B cell (primary cell): ENCODE results near the gene SMARCA4. TPM values are rescaled to one million over a fixed set of nuclear protein-coding genes. Genes with fewer than 3 reads are reported as not detected.

Experiments used
- ATAC-seq: fragments of 200-7000 bp; cut with Tn5 transposase; one replicate; pipeline ENCODE4 v1.10.0; 2021; ENCODE audit warnings: low read depth, mild to moderate bottlenecking, moderate number of reproducible peaks, moderate library complexity
- CTCF ChIA-PET: fragments of 350-600 bp; sonication (Branson Sonifier 250); formaldehyde crosslinking; loops from one replicate; lab custom pipeline; 2021; ENCODE audit warnings: antibody characterized with exemption, inconsistent platforms; lab: Charles Lee
- POLR2A ChIA-PET: fragments of 350-600 bp; sonication (Branson Sonifier 250); formaldehyde crosslinking; loops from one replicate; lab custom pipeline; 2021; ENCODE audit warnings: antibody characterized with exemption; lab: Charles Lee
- DNase-seq: peaks from one replicate; pipeline ENCODE4 v3.0.0; 2013
- H2AFZ ChIP-seq: 2 replicates; pipeline ENCODE4 v1.6.1; 2012; ENCODE audit warnings: mild to moderate bottlenecking, low read depth, low read length; ENCODE audit not compliant: insufficient read depth, poor library complexity, severe bottlenecking
- H3K27ac ChIP-seq, 2 donors: 1 replicate in 1 of 2; 2 replicates in 1 of 2; pipeline ENCODE4 v1.5.1; 2012 to 2013; ENCODE audit warnings: low read length in 2 of 2, mild to moderate bottlenecking in 2 of 2, moderate library complexity in 1 of 2
- H3K27me3 ChIP-seq, 4 experiments: fragments of 200-600 bp in 1 of 4; sonication (generic) in 1 of 4; replicated peaks in 1 of 4; 1 replicate in 2 of 4; 2 replicates in 2 of 4; pipeline versions ENCODE4 v1.6.1 to v1.7.0; 2013 to 2016; ENCODE audit warnings: low read length in 3 of 4, mild to moderate bottlenecking in 2 of 4, mixed read lengths in 1 of 4, moderate library complexity in 1 of 4; ENCODE audit not compliant: insufficient read depth in 4 of 4, control insufficient read depth in 3 of 4; ENCODE audit errors: control extremely low read depth in 1 of 4
- H3K36me3 ChIP-seq, 2 experiments: replicated peaks in 1 of 2; 1 replicate in 1 of 2; 2 replicates in 1 of 2; pipeline versions ENCODE4 v1.6.1 to v1.7.1; 2013; ENCODE audit warnings: low read length in 1 of 2; ENCODE audit not compliant: insufficient read depth in 2 of 2, control insufficient read depth in 1 of 2; ENCODE audit errors: control extremely low read depth in 1 of 2, extremely low read depth in 1 of 2
- H3K4me1 ChIP-seq, 2 donors: fragments of 200-600 bp in 1 of 2; sonication (generic) in 1 of 2; 1 replicate in 1 of 2; 2 replicates in 1 of 2; pipeline versions ENCODE4 v1.5.1 to v1.6.1; 2013 to 2017; ENCODE audit warnings: low read length in 2 of 2; ENCODE audit not compliant: control insufficient read depth in 2 of 2, insufficient read depth in 2 of 2
- H3K4me2 ChIP-seq: replicated peaks from 2 replicates; pipeline ENCODE3; 2012; ENCODE audit warnings: mild to moderate bottlenecking, low read depth, low read length; ENCODE audit not compliant: poor library complexity, severe bottlenecking
- H3K4me3 ChIP-seq, 5 experiments: fragments of 200-600 bp in 1 of 5; sonication (generic) in 1 of 5; 1 replicate in 3 of 5; 2 replicates in 2 of 5; pipeline versions ENCODE4 v1.5.1 to v1.7.0; 2011 to 2016; ENCODE audit warnings: low read length in 4 of 5, mild to moderate bottlenecking in 4 of 5, low read depth in 2 of 5, control low read depth in 1 of 5, moderate library complexity in 1 of 5; ENCODE audit not compliant: insufficient read depth in 1 of 5; ENCODE audit errors: control extremely low read depth in 1 of 5, extremely low read depth in 1 of 5
- H3K79me2 ChIP-seq: fragments of 200-600 bp; sonication (generic); one replicate; pipeline ENCODE4 v1.6.0; 2016; ENCODE audit warnings: low read length; ENCODE audit not compliant: control insufficient read depth, insufficient read depth
- H3K9ac ChIP-seq: fragments of 200-600 bp; sonication (generic); 2 replicates; pipeline ENCODE4 v1.6.1; 2017; ENCODE audit warnings: mild to moderate bottlenecking, low read length, moderate library complexity
- H3K9me3 ChIP-seq, 3 donors: one replicate each; pipeline versions ENCODE4 v1.6.1 to v1.7.1; 2013; ENCODE audit warnings: low read length in 2 of 3; ENCODE audit not compliant: control insufficient read depth in 2 of 3, insufficient read depth in 1 of 3; ENCODE audit errors: control extremely low read depth in 1 of 3
- H4K20me1 ChIP-seq: 2 replicates; pipeline ENCODE4 v1.6.0; 2012; ENCODE audit warnings: mild to moderate bottlenecking, low read length; ENCODE audit not compliant: insufficient read depth, control insufficient read depth, poor library complexity, severe bottlenecking
- H3K27ac Mint-ChIP-seq: one replicate; pipeline ENCODE4 v1.8.0; 2021; ENCODE audit warnings: mixed read lengths
- H3K27me3 Mint-ChIP-seq: one replicate; pipeline ENCODE4 v1.8.0; 2021; ENCODE audit warnings: mixed read lengths
- H3K4me1 Mint-ChIP-seq: one replicate; pipeline ENCODE4 v1.8.0; 2021; ENCODE audit warnings: mixed read lengths
- H3K4me3 Mint-ChIP-seq: one replicate; pipeline ENCODE4 v1.8.0; 2021; ENCODE audit warnings: mixed read lengths
- H3K9me3 Mint-ChIP-seq: one replicate; pipeline ENCODE4 v1.8.0; 2022; ENCODE audit warnings: mixed read lengths; ENCODE audit not compliant: insufficient read depth
- EZH2 ChIP-seq: IDR thresholded peaks from 2 replicates; pipeline ENCODE4 v1.6.1; 2012; ENCODE audit warnings: borderline replicate concordance, low read depth, mild to moderate bottlenecking, moderate library complexity, low read length; ENCODE audit not compliant: insufficient read depth, poor library complexity, severe bottlenecking
- WGBS: methylation state at CpG from one replicate; pipeline ENCODE4 v1.1.5; 2013; ENCODE audit warnings: missing lambda C conversion rate; ENCODE audit not compliant: insufficient coverage; 5-methylcytosine and 5-hydroxymethylcytosine counted together
- intact Hi-C: fragments of 100-400 bp; cut with micrococcal nuclease; formaldehyde crosslinking; loops from one replicate; pipeline ENCODE4 v1.10.0; 2022
- polyA plus RNA-seq: library from polyadenylated mRNA; depleted of rRNA; stranded (reverse); fragments of >200 nt; gene quantifications from 2 replicates; pipeline ENCODE4 v1.2.3, GENCODE V29; 2012
- total RNA-seq, 2 donors: library from RNA; stranded (reverse); fragments of 120-200 nt in 1 of 2; gene quantifications; 1 replicate in 1 of 2; 2 replicates in 1 of 2; pipeline versions ENCODE4 v1.2.3 to v1.2.4, GENCODE V29; 2013 to 2022
- TF ChIP-seq, protein P1 (sequence below): fragments of 200-600 bp; IDR thresholded peaks from one replicate; pipeline ENCODE4 v1.8.0; 2022; ENCODE audit warnings: antibody characterized with exemption, mild to moderate bottlenecking

SMARCA4 gene
- total and polyA plus RNA-seq, 2 donors (not counting 1 experiment from before 2014, with no cell fraction given), result 49.7 to 82.3 TPM

DNA sequence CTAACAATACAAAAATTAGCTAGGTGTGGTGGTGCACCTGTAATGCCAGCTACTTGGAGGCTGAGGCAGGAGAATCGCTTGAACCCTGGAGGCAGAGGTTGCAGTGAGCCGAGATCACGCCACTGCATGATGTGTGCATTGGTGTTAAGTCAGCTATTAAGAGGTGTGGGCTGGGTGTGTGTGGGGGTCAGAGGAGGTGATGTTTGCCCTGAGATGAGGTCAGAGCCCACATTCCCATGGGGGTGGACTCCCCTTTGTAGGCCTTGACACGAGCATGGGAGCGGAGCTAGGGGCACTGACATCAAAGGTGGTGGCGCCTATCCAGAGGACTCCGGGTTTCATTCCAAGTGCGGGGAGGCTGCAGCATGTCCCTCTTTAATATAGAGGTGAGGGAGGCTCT lies 93.8 kb downstream of the SMARCA4 start:
- Mint-ChIP-seq H3K9me3 (no peaks in the 10 kb centered on the region), H3K27me3 (peaks cover 8% of the 10 kb centered on the region), H3K4me1 (peaks cover 43% of the 10 kb centered on the region), H3K4me3 (no peak overlapping the region), H3K27ac (no peak overlapping the region)
- ATAC-seq, result no peak
- Histone ChIP-seq H3K4me2 (no peak overlapping the region), H3K27me3 (peaks cover 0 to 47% (median 7%) of the 10 kb centered on the region in 4 experiments), H3K27ac (no peak overlapping the region), H3K9me3 (peaks cover 0 to 14% (median 0%) of the 10 kb centered on the region in 3 donors), H3K36me3 (peaks cover 0 to 17% of the 10 kb centered on the region in 2 experiments), H3K79me2 (peaks cover 19% of the 10 kb centered on the region), H2AFZ (no peak overlapping the region), H4K20me1 (peaks cover 72% of the 10 kb centered on the region), H3K9ac (no peak overlapping the region), H3K4me3 (no peak overlapping the region), H3K4me1 (peaks cover 46 to 51% of the 10 kb centered on the region in 2 donors)
- TF ChIP-seq, protein P1, sequence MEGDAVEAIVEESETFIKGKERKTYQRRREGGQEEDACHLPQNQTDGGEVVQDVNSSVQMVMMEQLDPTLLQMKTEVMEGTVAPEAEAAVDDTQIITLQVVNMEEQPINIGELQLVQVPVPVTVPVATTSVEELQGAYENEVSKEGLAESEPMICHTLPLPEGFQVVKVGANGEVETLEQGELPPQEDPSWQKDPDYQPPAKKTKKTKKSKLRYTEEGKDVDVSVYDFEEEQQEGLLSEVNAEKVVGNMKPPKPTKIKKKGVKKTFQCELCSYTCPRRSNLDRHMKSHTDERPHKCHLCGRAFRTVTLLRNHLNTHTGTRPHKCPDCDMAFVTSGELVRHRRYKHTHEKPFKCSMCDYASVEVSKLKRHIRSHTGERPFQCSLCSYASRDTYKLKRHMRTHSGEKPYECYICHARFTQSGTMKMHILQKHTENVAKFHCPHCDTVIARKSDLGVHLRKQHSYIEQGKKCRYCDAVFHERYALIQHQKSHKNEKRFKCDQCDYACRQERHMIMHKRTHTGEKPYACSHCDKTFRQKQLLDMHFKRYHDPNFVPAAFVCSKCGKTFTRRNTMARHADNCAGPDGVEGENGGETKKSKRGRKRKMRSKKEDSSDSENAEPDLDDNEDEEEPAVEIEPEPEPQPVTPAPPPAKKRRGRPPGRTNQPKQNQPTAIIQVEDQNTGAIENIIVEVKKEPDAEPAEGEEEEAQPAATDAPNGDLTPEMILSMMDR, result no peak
- WGBS, result 95% methylated on average over 7 of the region's 8 CpGs
- intact Hi-C loops, result no loop called here
- ChIA-PET POLR2A (no interaction called here), CTCF (no interaction called here)
- no peak for DNase-seq

DNA sequence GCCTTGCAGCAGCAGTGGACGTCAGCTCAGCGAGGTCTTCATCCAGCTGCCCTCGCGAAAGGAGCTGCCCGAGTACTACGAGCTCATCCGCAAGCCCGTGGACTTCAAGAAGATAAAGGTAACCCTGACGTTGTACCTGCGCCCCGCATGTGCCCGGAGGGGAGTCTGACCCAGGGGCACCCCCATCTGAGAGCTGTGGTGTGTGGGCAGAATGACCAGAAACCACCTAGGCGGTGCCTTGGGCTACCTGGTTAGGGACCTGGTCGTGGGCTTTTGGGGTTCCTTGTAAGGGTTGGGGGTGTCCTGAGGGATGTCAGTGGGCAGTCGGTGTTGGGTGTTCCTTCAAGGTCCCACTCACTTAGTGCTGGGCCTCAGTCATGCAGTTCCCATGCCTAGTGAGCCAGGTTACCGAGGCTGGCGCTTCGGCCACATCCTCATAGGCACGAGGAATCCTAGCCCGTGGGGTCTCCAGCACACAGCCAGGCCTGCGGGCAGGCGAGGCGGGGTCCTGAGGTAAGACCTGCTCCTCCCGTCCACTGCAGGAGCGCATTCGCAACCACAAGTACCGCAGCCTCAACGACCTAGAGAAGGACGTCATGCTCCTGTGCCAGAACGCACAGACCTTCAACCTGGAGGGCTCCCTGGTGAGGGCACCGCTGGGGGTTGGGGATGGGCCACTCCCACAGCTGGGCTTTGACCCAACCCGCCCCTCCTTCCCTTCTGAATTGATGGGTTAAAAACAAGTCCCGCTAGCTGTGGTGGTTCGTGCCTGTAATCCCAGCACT lies 97.6 kb downstream of the SMARCA4 start:
- Histone ChIP-seq H3K27ac (no peak overlapping the region), H4K20me1 (peaks cover 39% of the 10 kb centered on the region), H3K36me3 (peaks cover 0 to 27% of the 10 kb centered on the region in 2 experiments), H3K4me2 (no peak overlapping the region), H3K27me3 (peaks cover 0 to 44% (median 7%) of the 10 kb centered on the region in 4 experiments), H3K4me3 (no peak overlapping the region), H3K9ac (no peak overlapping the region), H3K4me1 (peaks cover 8 to 13% of the 10 kb centered on the region in 2 donors), H3K9me3 (peaks cover 0 to 9% (median 0%) of the 10 kb centered on the region in 3 donors), H3K79me2 (peaks cover 19% of the 10 kb centered on the region), H2AFZ (no peak overlapping the region)
- Mint-ChIP-seq H3K4me3 (no peak overlapping the region), H3K4me1 (peaks cover 10% of the 10 kb centered on the region), H3K27ac (no peak overlapping the region), H3K27me3 (peaks cover 4% of the 10 kb centered on the region), H3K9me3 (no peaks in the 10 kb centered on the region)
- no peak for ATAC-seq
- ChIA-PET POLR2A (interaction anchor here (0.7 kb wide), 1 partner anchor 20 kb away, joined by 4 read pairs; no protein-coding TSS in a partner anchor), CTCF (no interaction called here)
- DNase-seq, result no peak
- no peak for TF ChIP-seq EZH2
- TF ChIP-seq, protein P1, result no peak
- WGBS, result 98% methylated on average over 32 of the region's 34 CpGs
- intact Hi-C loops, result no loop called here
